HepG2 (cell line): ENCODE measurements around the gene FCHO2. TPM values are rescaled to one million over a fixed set of nuclear protein-coding genes. Genes with fewer than 3 reads are reported as not detected.

Experiments used
- ATAC-seq: fragments of 200-7000 bp; cut with Tn5 transposase; 3 replicates; pipeline ENCODE4 v1.9.1; 2020; ENCODE audit warnings: mild to moderate bottlenecking, moderate library complexity
- BruUV-seq: library from RNA; stranded (reverse); fragments of 400-500 nt; replicated peaks from 2 replicates; lab custom pipeline; 2021; lab: Mats Ljungman, UMichigan
- CTCF ChIA-PET: fragments of 300-600 bp; formaldehyde crosslinking; extraction: SDS; loops from one replicate; lab custom pipeline; 2021; ENCODE audit warnings: low total read pairs, inconsistent platforms, low intra/inter-chr PET ratio; lab: Yijun Ruan, JAX
- POLR2A ChIA-PET: fragments of 350-600 bp; sonication (Branson Sonifier 250); formaldehyde crosslinking; loops from one replicate; lab custom pipeline; 2020; ENCODE audit warnings: antibody characterized with exemption, inconsistent platforms; lab: Yijun Ruan, JAX
- DNase-seq: peaks from one replicate; pipeline ENCODE4 v3.0.0-alpha.2; 2015; ENCODE audit warnings: low spot score
- FAIRE-seq: peaks from 3 replicates; lab custom pipeline; 2011; peaks lifted over from hg19 to GRCh38; lab: Jason Lieb, UNC
- H2AFZ ChIP-seq: one replicate; pipeline ENCODE4 v1.6.1; 2011; ENCODE audit warnings: low read length, inconsistent platforms
- H3K27ac ChIP-seq: fragments of 300-600 bp; 3 replicates; pipeline ENCODE4 v1.8.0; 2011; ENCODE audit warnings: mixed run types, mild to moderate bottlenecking, mixed read lengths, low read length, inconsistent platforms; ENCODE audit not compliant: insufficient read depth; ENCODE audit errors: extremely low read length
- H3K27me3 ChIP-seq, 2 experiments: fragments of 200-600 bp in 1 of 2; 2 replicates in 1 of 2; 3 replicates in 1 of 2; pipeline versions ENCODE4 v1.6.0 to v1.8.0; 2011; ENCODE audit warnings: low read length in 2 of 2, mild to moderate bottlenecking in 2 of 2, moderate library complexity in 2 of 2, inconsistent platforms in 1 of 2; ENCODE audit not compliant: insufficient read depth in 2 of 2, control insufficient read depth in 1 of 2
- H3K36me3 ChIP-seq, 2 experiments: fragments of 200-600 bp in 1 of 2; replicated peaks in 1 of 2; 2 replicates in 1 of 2; 3 replicates in 1 of 2; pipeline versions ENCODE4 v1.5.1 to v1.8.0; 2011; ENCODE audit warnings: low read length in 2 of 2, inconsistent platforms in 1 of 2; ENCODE audit not compliant: insufficient read depth in 2 of 2, control insufficient read depth in 1 of 2
- H3K4me1 ChIP-seq: 2 replicates; pipeline ENCODE4 v1.5.1; 2012; ENCODE audit warnings: low read length, inconsistent platforms; ENCODE audit not compliant: insufficient read depth
- H3K4me2 ChIP-seq: 2 replicates; pipeline ENCODE4 v1.6.0; 2011; ENCODE audit warnings: low read depth, low read length, inconsistent platforms
- H3K4me3 ChIP-seq, 3 experiments: fragments of 200-600 bp in 1 of 3; sonication (generic), shearing (Covaris generic) in 1 of 3; replicated peaks in 1 of 3; 2 replicates each; pipeline ENCODE4 v1.5.1; 2011 to 2016; ENCODE audit warnings: low read length in 3 of 3, inconsistent platforms in 2 of 3, low read depth in 2 of 3, mild to moderate bottlenecking in 2 of 3, control low read depth in 1 of 3, mixed read lengths in 1 of 3; ENCODE audit not compliant: insufficient read depth in 1 of 3
- H3K79me2 ChIP-seq: one replicate; pipeline ENCODE4 v1.6.1; 2011; ENCODE audit warnings: low read length, inconsistent platforms; ENCODE audit not compliant: insufficient read depth
- H3K9ac ChIP-seq: 2 replicates; pipeline ENCODE4 v1.6.0; 2011; ENCODE audit warnings: mild to moderate bottlenecking, low read depth, low read length, inconsistent platforms; ENCODE audit not compliant: insufficient read depth
- H3K9me3 ChIP-seq: 2 replicates; pipeline ENCODE4 v1.5.1; 2012; ENCODE audit warnings: mild to moderate bottlenecking, low read length
- H4K20me1 ChIP-seq: 2 replicates; pipeline ENCODE4 v1.6.0; 2011; ENCODE audit warnings: inconsistent platforms, mild to moderate bottlenecking, low read length, moderate library complexity; ENCODE audit not compliant: insufficient read depth
- AGO1 ChIP-seq: fragments of 200-400 bp; formaldehyde crosslinking; IDR thresholded peaks from 2 replicates; pipeline ENCODE4 v1.6.1; 2017; ENCODE audit warnings: mild to moderate bottlenecking, low read depth, low read length, moderate library complexity; ENCODE audit not compliant: poor library complexity, severe bottlenecking
- FIP1L1 ChIP-seq: fragments of 200-400 bp; formaldehyde crosslinking; IDR thresholded peaks from 2 replicates; pipeline ENCODE4 v1.6.1; 2018; ENCODE audit warnings: low read depth, mild to moderate bottlenecking, low read length, moderate library complexity, borderline replicate concordance; ENCODE audit not compliant: insufficient read depth
- GZF1 ChIP-seq: sonication (generic); formaldehyde crosslinking; IDR thresholded peaks from 2 replicates; pipeline ENCODE4 v1.5.1; 2020; ENCODE audit warnings: mild to moderate bottlenecking, missing genetic modification reagents
- HNRNPUL1 ChIP-seq: fragments of 200-400 bp; formaldehyde crosslinking; IDR thresholded peaks from 2 replicates; pipeline ENCODE4 v1.6.1; 2017; ENCODE audit warnings: low read depth, mild to moderate bottlenecking, low read length, moderate library complexity
- KLF15 ChIP-seq: sonication (generic); formaldehyde crosslinking; IDR thresholded peaks from 2 replicates; pipeline ENCODE4 v1.8.1; 2023; ENCODE audit warnings: borderline replicate concordance, mild to moderate bottlenecking, inconsistent platforms, missing genetic modification reagents, mixed read lengths
- MXD3 ChIP-seq: IDR thresholded peaks from 2 replicates; pipeline ENCODE4 v1.6.1; 2016; ENCODE audit warnings: mild to moderate bottlenecking, missing biosample characterization, missing genetic modification reagents
- NBN ChIP-seq: fragments of 450-650 bp; conservative IDR thresholded peaks from 2 replicates; pipeline ENCODE4 v1.6.1; 2017
- NR1H2 ChIP-seq: sonication (generic); formaldehyde crosslinking; IDR thresholded peaks from 2 replicates; pipeline ENCODE4 v1.8.1; 2022; ENCODE audit warnings: low read depth, missing genetic modification reagents, borderline replicate concordance
- POLR2A ChIP-seq, 2 experiments: IDR thresholded peaks; 2 replicates each; pipeline ENCODE4 v1.6.1; 2011; ENCODE audit warnings: low read depth in 2 of 2, low read length in 2 of 2, mild to moderate bottlenecking in 1 of 2, moderate library complexity in 1 of 2; ENCODE audit not compliant: insufficient read depth in 1 of 2
- SETDB1 ChIP-seq: sonication (generic); formaldehyde crosslinking; IDR thresholded peaks from 2 replicates; pipeline ENCODE4 v1.5.1; 2020; ENCODE audit warnings: missing genetic modification reagents, mild to moderate bottlenecking, borderline replicate concordance
- SMYD3 ChIP-seq: sonication (generic); formaldehyde crosslinking; IDR thresholded peaks from 2 replicates; pipeline ENCODE4 v1.8.1; 2023; ENCODE audit warnings: mild to moderate bottlenecking, missing genetic modification reagents
- TRIM24 ChIP-seq: sonication (generic); formaldehyde crosslinking; IDR thresholded peaks from 2 replicates; pipeline ENCODE4 v1.8.0; 2022; ENCODE audit warnings: mild to moderate bottlenecking, missing genetic modification reagents
- ZBTB2 ChIP-seq: sonication (generic); formaldehyde crosslinking; IDR thresholded peaks from 2 replicates; pipeline ENCODE4 v1.8.0; 2022; ENCODE audit warnings: low read depth, missing genetic modification reagents
- ZBTB8A ChIP-seq: sonication (generic); formaldehyde crosslinking; IDR thresholded peaks from 2 replicates; pipeline ENCODE4 v1.4.0; 2020; ENCODE audit warnings: mild to moderate bottlenecking, low read depth, missing genetic modification reagents, borderline replicate concordance
- ZNF136 ChIP-seq: sonication (generic); formaldehyde crosslinking; IDR thresholded peaks from 2 replicates; pipeline ENCODE4 v1.8.1; 2022; ENCODE audit warnings: low read depth, mild to moderate bottlenecking, moderate library complexity, missing genetic modification reagents
- WGBS: methylation state at CpG from one replicate; pipeline ENCODE4 v1.1.6; 2017; ENCODE audit warnings: low lambda C conversion rate; 5-methylcytosine and 5-hydroxymethylcytosine counted together
- in situ Hi-C: cut with HindIII; loops from 2 replicates; pipeline ENCODE4 v1.10.0; 2017; ENCODE audit warnings: low pct_unique_long_range_greater_than_20kb; ENCODE audit not compliant: extremely low pct_ligation_motif_present
- intact Hi-C: fragments of 100-400 bp; cut with micrococcal nuclease; formaldehyde crosslinking; loops from one replicate; pipeline ENCODE4 v1.10.0; 2022; ENCODE audit not compliant: unreplicated experiment
- polyA plus RNA-seq, 8 experiments: library from polyadenylated mRNA; depleted of rRNA in 3 of 8; stranded (reverse) in 7 of 8; unstranded in 1 of 8; fragments of >200 nt; fragmentation: Illumina TruSeq in 4 of 8; extraction: Trizol in 4 of 8; gene quantifications; 2 replicates each; pipeline versions ENCODE4 v1.2.1 to v1.2.3, GENCODE V29; 2011 to 2016; ENCODE audit warnings: low read depth in 4 of 8, missing spikeins in 1 of 8, mixed read lengths in 1 of 8; ENCODE audit not compliant: insufficient read depth in 1 of 8
- total RNA-seq, 5 experiments: library from RNA; depleted of rRNA; stranded (reverse); fragments of >200 nt; fragmentation: Illumina TruSeq; extraction: Trizol; gene quantifications; 2 replicates each; pipeline ENCODE4 v1.2.3, GENCODE V29; 2016; ENCODE audit warnings: low read depth in 1 of 5
- TF ChIP-seq, protein P1 (sequence below): sonication (generic); formaldehyde crosslinking; IDR thresholded peaks from 2 replicates; pipeline ENCODE4 v1.4.0; 2020; ENCODE audit warnings: mild to moderate bottlenecking, low read depth, missing genetic modification reagents

FCHO2 gene
- total and polyA plus RNA-seq, 2 of the 13 experiments (the other 11 are each of a cell fraction or from before 2014, with no cell fraction given): 11.6 to 17.3 TPM

GRCh38 chr5:73125289-73125688 is 169.4 kb downstream of the FCHO2 start:
- ATAC-seq (no peak), FAIRE-seq (no peak), DNase-seq (no peak)
- Histone ChIP-seq H3K79me2 (no peaks in the 10 kb centered on the region), H3K36me3 (no peaks in the 10 kb centered on the region), H3K27ac (no peak overlapping the region), H2AFZ (no peak overlapping the region), H3K4me2 (no peak overlapping the region), H3K4me3 (no peak overlapping the region), H3K9ac (no peak overlapping the region), H3K9me3 (no peaks in the 10 kb centered on the region), H3K4me1 (peaks cover 6% of the 10 kb centered on the region; the same call in 1 of the 2 replicates), H4K20me1 (no peaks in the 10 kb centered on the region), H3K27me3 (peaks cover 11 to 68% of the 10 kb centered on the region in 2 experiments)
- in situ Hi-C loops (no loop called here), intact Hi-C loops (no loop called here)
- no TSS peak for BruUV-seq
- ChIA-PET POLR2A (no interaction called here), CTCF (no interaction called here)
- 4% methylated on average over 4 of the region's 4 CpGs for WGBS
- TF ChIP-seq, protein P1, sequence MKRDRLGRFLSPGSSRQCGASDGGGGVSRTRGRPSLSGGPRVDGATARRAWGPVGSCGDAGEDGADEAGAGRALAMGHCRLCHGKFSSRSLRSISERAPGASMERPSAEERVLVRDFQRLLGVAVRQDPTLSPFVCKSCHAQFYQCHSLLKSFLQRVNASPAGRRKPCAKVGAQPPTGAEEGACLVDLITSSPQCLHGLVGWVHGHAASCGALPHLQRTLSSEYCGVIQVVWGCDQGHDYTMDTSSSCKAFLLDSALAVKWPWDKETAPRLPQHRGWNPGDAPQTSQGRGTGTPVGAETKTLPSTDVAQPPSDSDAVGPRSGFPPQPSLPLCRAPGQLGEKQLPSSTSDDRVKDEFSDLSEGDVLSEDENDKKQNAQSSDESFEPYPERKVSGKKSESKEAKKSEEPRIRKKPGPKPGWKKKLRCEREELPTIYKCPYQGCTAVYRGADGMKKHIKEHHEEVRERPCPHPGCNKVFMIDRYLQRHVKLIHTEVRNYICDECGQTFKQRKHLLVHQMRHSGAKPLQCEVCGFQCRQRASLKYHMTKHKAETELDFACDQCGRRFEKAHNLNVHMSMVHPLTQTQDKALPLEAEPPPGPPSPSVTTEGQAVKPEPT (CRISPR knock-in tag): no peak

DNA sequence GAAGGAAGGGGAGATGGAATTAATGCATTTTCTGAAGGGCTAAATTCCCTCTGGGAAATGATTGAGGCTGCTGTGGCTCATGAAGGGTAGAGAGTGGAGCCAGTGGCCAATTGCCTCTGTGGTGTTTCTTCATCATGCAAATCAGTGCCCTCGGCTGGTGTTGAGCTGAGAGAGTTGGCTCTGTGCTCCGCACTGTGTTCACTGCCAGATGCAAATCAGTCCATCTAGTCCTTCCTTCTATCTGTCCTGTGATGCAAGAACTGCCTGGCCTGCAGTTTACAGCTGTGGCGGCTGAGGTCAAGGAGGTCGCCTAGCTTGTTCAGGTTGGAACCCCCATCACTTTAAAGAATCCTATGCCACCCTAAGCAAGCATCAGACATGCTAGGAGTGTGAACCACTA is 170.5 kb downstream of the FCHO2 start:
- DNase-seq (no peak), FAIRE-seq (no peak), ATAC-seq (no peak)
- 11% methylated on average over 3 of the region's 4 CpGs for WGBS
- POLR2A ChIA-PET: no interaction called here
- Histone ChIP-seq H3K36me3 (no peaks in the 10 kb centered on the region), H4K20me1 (no peaks in the 10 kb centered on the region), H3K4me1 (no peaks in the 10 kb centered on the region), H3K27ac (no peak overlapping the region), H3K27me3 (peaks cover 6 to 59% of the 10 kb centered on the region in 2 experiments), H3K9ac (no peak overlapping the region), H3K4me3 (no peak overlapping the region), H2AFZ (no peak overlapping the region), H3K9me3 (no peaks in the 10 kb centered on the region), H3K4me2 (no peak overlapping the region), H3K79me2 (no peaks in the 10 kb centered on the region)
- CTCF ChIA-PET: no interaction called here
- in situ Hi-C loops: no loop called here
- BruUV-seq: no TSS peak
- intact Hi-C loops: no loop called here
- TF ChIP-seq KLF15 (CRISPR knock-in tag) (no peak), MXD3 (CRISPR knock-in tag) (no peak), POLR2A (IDR thresholded peaks at IDR 0.05; ENCODE audit: insufficient read depth in 1 of 2, low read depth in 2 of 2, low read length in 2 of 2) (no peak), SETDB1 (CRISPR knock-in tag) (no peak), GZF1 (no peak), AGO1 (no peak), FIP1L1 (no peak), ZBTB2 (no peak), NBN (no peak), HNRNPUL1 (no peak), ZBTB8A (CRISPR knock-in tag) (no peak), NR1H2 (no peak), TRIM24 (no peak), SMYD3 (no peak), ZNF136 (CRISPR knock-in tag) (no peak)
